ENCODE results near the gene C16orf95. TPM values are rescaled to one million over a fixed set of nuclear protein-coding genes. Genes with fewer than 3 reads are reported as not detected.

Gene C16orf95
- total RNA-seq, 2 experiments from 2014 or later, result 9.9 to 11.4 TPM

Other genes with a start within 250 kb of the C16orf95 start
- 10 to 100 TPM; 35.6 to 38.3 TPM for gene FBXO31, start 66.4 kb upstream of the C16orf95 start, total RNA-seq
- gene MAP1LC3B, start 74.9 kb upstream of the C16orf95 start, total RNA-seq, result 10 to 100 TPM; 55.6 to 57.0 TPM
- gene ZCCHC14, start 175.6 kb upstream of the C16orf95 start, total RNA-seq, result 1 to 10 TPM; 5.5 to 5.7 TPM